ENCODE data around the gene ARHGEF1. TPM values are rescaled to one million over a fixed set of nuclear protein-coding genes. Genes with fewer than 3 reads are reported as not detected.

ARHGEF1 gene
- total RNA-seq, 1 donor from 2014 or later = 25.0 TPM

DNA sequence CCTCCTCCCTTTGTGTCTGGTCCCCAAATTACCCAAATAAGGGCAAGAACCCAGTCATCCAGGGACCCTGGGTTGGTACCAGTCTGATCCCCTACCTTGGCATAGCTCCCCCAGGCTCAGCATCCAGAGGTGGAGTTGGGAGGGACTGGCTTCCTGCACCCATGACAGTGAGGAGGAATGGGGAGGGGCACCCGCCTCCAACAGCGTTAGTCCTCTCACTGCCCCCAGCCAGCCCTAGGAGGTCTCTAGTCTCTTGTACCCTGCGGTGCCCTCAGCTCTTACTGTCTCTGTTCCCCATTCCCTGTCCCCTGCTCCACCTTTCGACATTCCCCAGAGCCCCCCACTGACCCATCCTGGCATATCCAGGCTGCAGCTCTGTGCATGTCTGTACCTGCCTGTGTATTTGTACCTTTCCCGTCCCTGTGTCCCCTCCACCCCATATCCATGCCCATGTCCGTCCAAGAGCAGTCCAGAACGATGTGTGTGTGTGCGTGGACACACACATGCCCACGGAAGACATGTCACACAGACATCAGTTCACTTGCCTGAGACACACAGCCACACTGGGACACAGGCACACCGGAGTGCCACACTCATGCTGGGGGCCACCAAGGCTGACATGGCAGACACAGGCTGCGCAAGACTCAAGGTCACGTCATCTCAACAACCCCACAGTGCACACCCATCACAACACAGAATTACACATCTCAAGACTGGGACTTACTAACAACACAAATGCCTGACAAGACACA is 27.4 kb downstream of the ARHGEF1 start:
- DNase-seq (ENCODE audit: low read depth) (no peak), FAIRE-seq (peak; percentile 92)
- TF ChIP-seq, protein P1, sequence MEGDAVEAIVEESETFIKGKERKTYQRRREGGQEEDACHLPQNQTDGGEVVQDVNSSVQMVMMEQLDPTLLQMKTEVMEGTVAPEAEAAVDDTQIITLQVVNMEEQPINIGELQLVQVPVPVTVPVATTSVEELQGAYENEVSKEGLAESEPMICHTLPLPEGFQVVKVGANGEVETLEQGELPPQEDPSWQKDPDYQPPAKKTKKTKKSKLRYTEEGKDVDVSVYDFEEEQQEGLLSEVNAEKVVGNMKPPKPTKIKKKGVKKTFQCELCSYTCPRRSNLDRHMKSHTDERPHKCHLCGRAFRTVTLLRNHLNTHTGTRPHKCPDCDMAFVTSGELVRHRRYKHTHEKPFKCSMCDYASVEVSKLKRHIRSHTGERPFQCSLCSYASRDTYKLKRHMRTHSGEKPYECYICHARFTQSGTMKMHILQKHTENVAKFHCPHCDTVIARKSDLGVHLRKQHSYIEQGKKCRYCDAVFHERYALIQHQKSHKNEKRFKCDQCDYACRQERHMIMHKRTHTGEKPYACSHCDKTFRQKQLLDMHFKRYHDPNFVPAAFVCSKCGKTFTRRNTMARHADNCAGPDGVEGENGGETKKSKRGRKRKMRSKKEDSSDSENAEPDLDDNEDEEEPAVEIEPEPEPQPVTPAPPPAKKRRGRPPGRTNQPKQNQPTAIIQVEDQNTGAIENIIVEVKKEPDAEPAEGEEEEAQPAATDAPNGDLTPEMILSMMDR (IDR thresholded peaks at IDR 0.05; ENCODE audit: insufficient read depth, low read length, severe bottlenecking) = no peak
- Histone ChIP-seq H3K4me3 (ENCODE audit: low read depth, low read length) (no peak overlapping the region), H3K27me3 (ENCODE audit: control insufficient read depth, insufficient read depth, low read length) (peaks cover 32% of the 10 kb centered on the region), H3K36me3 (ENCODE audit: control insufficient read depth, insufficient read depth, low read length) (peaks cover 11% of the 10 kb centered on the region)

DNA sequence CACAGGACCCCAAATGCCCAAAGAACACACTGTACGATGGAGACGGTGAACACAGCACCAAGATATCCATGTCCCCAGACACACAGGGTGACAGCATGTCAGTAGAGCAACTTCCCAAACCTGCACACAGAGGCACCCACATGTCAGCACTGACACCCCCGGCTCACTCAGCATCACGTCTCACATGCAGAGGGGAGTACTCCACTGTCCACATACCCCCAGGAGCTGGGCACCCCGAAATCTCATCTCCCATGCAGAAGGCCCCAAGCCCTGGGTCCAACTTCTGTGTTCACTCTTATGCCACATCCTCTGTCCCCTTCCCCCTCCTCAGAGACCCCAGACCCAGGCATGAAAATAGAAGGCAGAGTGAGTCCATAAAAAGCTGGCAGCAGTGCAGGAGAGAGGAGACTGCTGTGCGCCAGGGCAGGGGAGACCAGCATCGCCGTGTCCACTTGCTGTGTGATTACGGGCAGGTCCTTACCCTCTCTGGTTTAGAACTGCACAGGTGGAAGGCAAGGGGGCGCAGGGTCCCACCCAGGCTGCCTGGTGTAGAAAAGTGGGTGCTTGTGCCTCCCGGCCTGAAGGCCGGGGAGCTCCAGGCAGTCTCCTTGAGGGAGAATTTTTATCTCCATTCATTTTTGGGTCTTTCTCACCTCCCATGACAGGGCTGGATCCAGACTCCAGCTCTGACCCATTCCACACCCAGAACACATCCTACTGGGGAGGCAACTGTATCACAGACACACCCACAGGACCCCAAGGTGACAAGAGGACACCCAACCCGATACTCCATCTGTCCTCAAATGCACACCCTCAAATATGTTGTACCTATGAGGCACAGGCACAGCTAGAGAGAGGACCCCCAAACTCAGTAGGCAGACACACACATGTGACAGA is 28.3 kb downstream of the ARHGEF1 start:
- Histone ChIP-seq H3K4me3 (ENCODE audit: low read depth, low read length) (no peak overlapping the region), H3K36me3 (ENCODE audit: control insufficient read depth, insufficient read depth, low read length) (peaks cover 5% of the 10 kb centered on the region), H3K27me3 (ENCODE audit: control insufficient read depth, insufficient read depth, low read length) (peaks cover 35% of the 10 kb centered on the region)
- FAIRE-seq = peak; percentile 43
- TF ChIP-seq, protein P1 (IDR thresholded peaks at IDR 0.05; ENCODE audit: insufficient read depth, low read length, severe bottlenecking) = no peak
- DNase-seq (ENCODE audit: low read depth) = no peak

DNA sequence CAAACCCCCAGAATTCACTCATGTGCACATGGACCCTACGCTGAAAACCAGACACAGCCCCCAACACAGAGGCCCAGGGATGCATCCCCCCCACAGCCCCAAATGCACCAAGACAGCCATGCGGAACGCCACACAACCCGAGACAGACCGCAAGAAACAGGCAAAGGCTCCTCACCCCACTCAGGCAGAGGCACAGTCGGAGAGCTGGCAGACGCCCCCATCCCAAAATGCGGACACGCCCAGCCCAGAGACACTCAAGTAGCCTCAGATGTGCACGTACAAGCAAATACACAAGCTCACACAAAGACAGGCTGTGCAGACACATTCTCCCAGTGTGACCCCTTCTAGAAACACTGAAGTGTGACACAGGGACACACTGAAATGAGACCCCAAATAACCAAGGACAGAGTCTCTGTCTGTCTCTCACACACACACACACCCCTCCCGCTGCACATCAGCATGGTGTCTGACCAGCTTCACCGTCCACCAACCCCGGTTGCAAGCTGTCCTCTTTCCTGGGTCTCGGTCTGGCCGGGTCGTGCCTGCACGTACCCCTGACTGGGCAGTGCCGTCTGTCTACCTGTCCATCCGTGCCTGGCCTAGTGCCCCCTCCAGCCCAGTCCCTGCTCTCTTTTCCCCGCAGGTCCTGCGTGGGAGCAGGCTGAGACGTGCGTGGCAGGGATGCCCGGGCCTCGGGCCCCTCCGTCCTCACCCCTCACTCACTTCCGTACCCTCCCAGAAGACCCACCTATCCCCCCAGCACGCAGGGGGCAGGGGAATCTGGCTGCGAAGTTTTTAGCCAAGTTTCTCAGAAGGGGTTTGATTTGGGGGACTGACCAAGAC is 29.1 kb downstream of the ARHGEF1 start:
- Histone ChIP-seq H3K36me3 (ENCODE audit: control insufficient read depth, insufficient read depth, low read length) (no peaks in the 10 kb centered on the region), H3K4me3 (ENCODE audit: low read depth, low read length) (no peak overlapping the region), H3K27me3 (ENCODE audit: control insufficient read depth, insufficient read depth, low read length) (peaks cover 43% of the 10 kb centered on the region)
- TF ChIP-seq, protein P1 (IDR thresholded peaks at IDR 0.05; ENCODE audit: insufficient read depth, low read length, severe bottlenecking) = no peak
- FAIRE-seq = no peak
- DNase-seq (ENCODE audit: low read depth) = no peak

DNA sequence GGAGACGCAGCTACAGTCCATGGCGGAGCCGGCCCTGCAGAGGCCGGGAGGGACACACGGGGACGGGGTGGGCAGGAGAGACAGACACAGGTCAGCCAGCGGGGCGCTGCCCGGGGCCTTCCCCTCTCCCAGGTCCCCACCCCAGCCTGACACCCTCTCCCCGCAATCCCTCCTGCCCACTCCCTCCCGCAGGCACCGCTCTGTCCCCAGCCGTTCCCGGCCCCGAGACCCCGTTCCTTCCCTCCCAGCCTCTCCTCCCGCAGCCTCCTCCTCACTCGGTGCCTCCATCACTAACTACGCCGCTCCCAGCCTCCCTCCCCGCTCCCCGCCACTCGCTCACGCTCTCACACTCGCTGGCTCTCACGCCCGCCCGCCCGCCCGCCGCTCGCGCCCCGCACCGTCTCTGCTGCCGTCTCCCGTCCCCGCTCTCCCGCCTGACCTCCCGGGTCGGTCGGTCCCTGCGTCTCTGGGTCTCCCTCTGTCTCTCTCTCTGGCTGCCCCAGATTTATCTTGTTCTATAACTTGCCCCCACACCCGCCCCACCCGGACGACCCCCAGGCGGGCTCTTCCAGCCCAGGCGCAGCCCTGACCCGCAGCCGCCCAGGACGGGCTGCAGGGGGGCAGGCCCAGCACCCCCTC is 30.0 kb downstream of the ARHGEF1 start:
- no peak for FAIRE-seq
- H3K36me3 ChIP-seq (ENCODE audit: control insufficient read depth, insufficient read depth, low read length) = no peaks in the 10 kb centered on the region
- DNase-seq (ENCODE audit: low read depth) = no peak
- TF ChIP-seq, protein P1 (IDR thresholded peaks at IDR 0.05; ENCODE audit: insufficient read depth, low read length, severe bottlenecking) = no peak
- H3K4me3 ChIP-seq (ENCODE audit: low read depth, low read length) = no peak overlapping the region
- H3K27me3 ChIP-seq (ENCODE audit: control insufficient read depth, insufficient read depth, low read length) = peaks cover 47% of the 10 kb centered on the region
